SU-DHL-6 (cell line): ENCODE results near the gene OR11A1.

ENCODE experiments used
- CTCF ChIP-seq: fragments of 200-600 bp; sonication (generic); IDR thresholded peaks from one replicate; pipeline ENCODE4 v1.5.1; 2017; ENCODE audit warnings: antibody characterized with exemption, mild to moderate bottlenecking, low read length, moderate library complexity; ENCODE audit not compliant: insufficient read depth, poor library complexity, severe bottlenecking
- EZH2phosphoT487 ChIP-seq: fragments of 200-600 bp; sonication (generic), shearing (Covaris generic); conservative IDR thresholded peaks from 2 replicates; pipeline ENCODE4 v1.6.1; 2018; ENCODE audit warnings: mild to moderate bottlenecking, antibody characterized with exemption, low read length, moderate library complexity, mixed read lengths

- TF ChIP-seq CTCF (no peak), EZH2phosphoT487 (no peak)
Observed at GRCh38 chr6:29465279-29465678, 8.4 kb upstream of the OR11A1 start.
